BLaER1 (cell line): Measurements from ENCODE around the gene SAP30BP.

Experiments used
- H3K27ac ChIP-seq: shearing (Covaris generic); formaldehyde crosslinking; 2 replicates; pipeline ENCODE4 v1.8.1; 2022
- H3K27me3 ChIP-seq: shearing (Covaris generic); formaldehyde crosslinking; 2 replicates; pipeline ENCODE4 v1.8.1; 2022
- H3K36me3 ChIP-seq: shearing (Covaris generic); formaldehyde crosslinking; 2 replicates; pipeline ENCODE4 v1.8.1; 2022
- H3K4me1 ChIP-seq: shearing (Covaris generic); formaldehyde crosslinking; 2 replicates; pipeline ENCODE4 v1.8.1; 2022
- H3K4me2 ChIP-seq: shearing (Covaris generic); formaldehyde crosslinking; 2 replicates; pipeline ENCODE4 v1.8.1; 2022
- H3K4me3 ChIP-seq: shearing (Covaris generic); formaldehyde crosslinking; 2 replicates; pipeline ENCODE4 v1.8.1; 2022
- H3K9ac ChIP-seq: shearing (Covaris generic); formaldehyde crosslinking; 2 replicates; pipeline ENCODE4 v1.8.1; 2022
- H3K9me3 ChIP-seq: shearing (Covaris generic); formaldehyde crosslinking; 2 replicates; pipeline ENCODE4 v1.8.1; 2022
- H4K20me1 ChIP-seq: shearing (Covaris generic); formaldehyde crosslinking; 2 replicates; pipeline ENCODE4 v1.8.1; 2022
- Cebpa-rat ChIP-seq: shearing (Covaris generic); IDR thresholded peaks from 2 replicates; pipeline ENCODE4 v1.8.1; 2022

SAP30BP gene

GRCh38 chr17:75701288-75701687, 34.1 kb downstream of the SAP30BP start:
- peaks cover 22% of the 10 kb centered on the region for H3K4me1 ChIP-seq
- no peak overlapping the region for H3K9ac ChIP-seq
- TF ChIP-seq Cebpa-rat: no peak
- H3K9me3 ChIP-seq: no peaks in the 10 kb centered on the region
- peaks cover 19% of the 10 kb centered on the region for H4K20me1 ChIP-seq
- no peak overlapping the region for H3K4me2 ChIP-seq
- H3K27me3 ChIP-seq: no peaks in the 10 kb centered on the region
- H3K27ac ChIP-seq: no peak overlapping the region
- H3K36me3 ChIP-seq: peaks cover 98% of the 10 kb centered on the region
- no peak overlapping the region for H3K4me3 ChIP-seq

GRCh38 chr17:75703191-75703590, 36.1 kb downstream of the SAP30BP start:
- Histone ChIP-seq H3K4me1 (peaks cover 8% of the 10 kb centered on the region), H3K27me3 (no peaks in the 10 kb centered on the region), H3K4me3 (no peak overlapping the region), H3K4me2 (no peak overlapping the region), H3K27ac (no peak overlapping the region), H4K20me1 (peaks cover 6% of the 10 kb centered on the region), H3K36me3 (peaks cover 100% of the 10 kb centered on the region), H3K9me3 (no peaks in the 10 kb centered on the region), H3K9ac (no peak overlapping the region)
- no peak for TF ChIP-seq Cebpa-rat

GRCh38 chr17:75703591-75703990, 36.5 kb downstream of the SAP30BP start:
- Histone ChIP-seq H3K27ac (no peak overlapping the region), H3K9ac (no peak overlapping the region), H3K36me3 (peaks cover 100% of the 10 kb centered on the region), H3K4me1 (peaks cover 4% of the 10 kb centered on the region), H4K20me1 (peaks cover 2% of the 10 kb centered on the region; the same call in 1 of the 2 replicates), H3K9me3 (no peaks in the 10 kb centered on the region), H3K4me3 (no peak overlapping the region), H3K4me2 (no peak overlapping the region), H3K27me3 (no peaks in the 10 kb centered on the region)
- TF ChIP-seq Cebpa-rat: no peak

- H3K4me2 ChIP-seq: no peak overlapping the region
- H3K4me1 ChIP-seq: no peaks in the 10 kb centered on the region
- no peak for TF ChIP-seq Cebpa-rat
- no peak overlapping the region for H3K4me3 ChIP-seq
- no peaks in the 10 kb centered on the region for H3K9me3 ChIP-seq
- no peak overlapping the region for H3K9ac ChIP-seq
- no peaks in the 10 kb centered on the region for H3K27me3 ChIP-seq
- H4K20me1 ChIP-seq: no peaks in the 10 kb centered on the region; the same call in 1 of the 2 replicates
- H3K27ac ChIP-seq: no peak overlapping the region
- peaks cover 87% of the 10 kb centered on the region for H3K36me3 ChIP-seq
Observed at GRCh38 chr17:75704963-75705875, 38.1 kb downstream of the SAP30BP start.

- Histone ChIP-seq H3K4me1 (peaks cover 5% of the 10 kb centered on the region; the same call in 1 of the 2 replicates), H3K4me2 (no peak overlapping the region), H3K27ac (no peak overlapping the region), H3K9me3 (no peaks in the 10 kb centered on the region), H4K20me1 (no peaks in the 10 kb centered on the region; the same call in 1 of the 2 replicates), H3K36me3 (peaks cover 77% of the 10 kb centered on the region), H3K27me3 (no peaks in the 10 kb centered on the region), H3K9ac (no peak overlapping the region), H3K4me3 (no peak overlapping the region)
- TF ChIP-seq Cebpa-rat: no peak
Observed at GRCh38 chr17:75706042-75706728, 39.0 kb downstream of the SAP30BP start.

- H3K27ac ChIP-seq: peak overlapping the region; percentile 9; the same call in 1 of the 2 replicates
- no peak overlapping the region for H3K9ac ChIP-seq
- no peak for TF ChIP-seq Cebpa-rat
- H3K9me3 ChIP-seq: no peaks in the 10 kb centered on the region
- peaks cover 68% of the 10 kb centered on the region for H3K36me3 ChIP-seq
- no peak overlapping the region for H3K4me2 ChIP-seq
- no peaks in the 10 kb centered on the region for H3K27me3 ChIP-seq
- H3K4me3 ChIP-seq: no peak overlapping the region
- H3K4me1 ChIP-seq: peaks cover 8% of the 10 kb centered on the region; the same call in 1 of the 2 replicates
- no peaks in the 10 kb centered on the region; the same call in 1 of the 2 replicates for H4K20me1 ChIP-seq
Observed at GRCh38 chr17:75707079-75707571, 40.0 kb downstream of the SAP30BP start.

- H3K36me3 ChIP-seq: peaks cover 15% of the 10 kb centered on the region
- no peak overlapping the region for H3K4me3 ChIP-seq
- no peaks in the 10 kb centered on the region for H3K27me3 ChIP-seq
- H3K9ac ChIP-seq: no peak overlapping the region
- no peak overlapping the region for H3K27ac ChIP-seq
- H3K4me2 ChIP-seq: no peak overlapping the region
- H3K9me3 ChIP-seq: no peaks in the 10 kb centered on the region
- peaks cover 25% of the 10 kb centered on the region for H3K4me1 ChIP-seq
- no peaks in the 10 kb centered on the region; the same call in 1 of the 2 replicates for H4K20me1 ChIP-seq
- TF ChIP-seq Cebpa-rat: no peak
Observed at GRCh38 chr17:75712446-75712845, 45.3 kb downstream of the SAP30BP start.

- Histone ChIP-seq H3K4me2 (no peak overlapping the region), H3K27me3 (peaks cover 43% of the 10 kb centered on the region), H3K36me3 (no peaks in the 10 kb centered on the region), H4K20me1 (peaks cover 4% of the 10 kb centered on the region; the same call in 1 of the 2 replicates), H3K27ac (no peak overlapping the region), H3K9me3 (no peaks in the 10 kb centered on the region), H3K9ac (no peak overlapping the region), H3K4me1 (peaks cover 27% of the 10 kb centered on the region), H3K4me3 (no peak overlapping the region)
- TF ChIP-seq Cebpa-rat: no peak
Observed at GRCh38 chr17:75719732-75720131, 52.6 kb downstream of the SAP30BP start.

- no peak for TF ChIP-seq Cebpa-rat
- H3K27me3 ChIP-seq: peaks cover 43% of the 10 kb centered on the region
- H3K9me3 ChIP-seq: no peaks in the 10 kb centered on the region
- H3K9ac ChIP-seq: peak within 1 kb of the TSS; percentile 65
- H3K27ac ChIP-seq: no peak within 1 kb of the TSS
- no peaks in the 10 kb centered on the region for H3K36me3 ChIP-seq
- H4K20me1 ChIP-seq: peaks cover 4% of the 10 kb centered on the region; the same call in 1 of the 2 replicates
- H3K4me3 ChIP-seq: peak within 1 kb of the TSS; percentile 65
- H3K4me2 ChIP-seq: peak within 1 kb of the TSS; percentile 92
- peaks cover 29% of the 10 kb centered on the region for H3K4me1 ChIP-seq
Observed at GRCh38 chr17:75720656-75721462, 53.7 kb downstream of the SAP30BP start, which contains the start of gene ITGB4. ITGB4 (plus strand) TSS chr17:75721459; CDS start chr17:75724704, 3,245 bp downstream.
